Activated CD4-positive, CD25-positive, alpha-beta regulatory T cell treated with anti-CD3 and anti-CD28 coated beads, Interleukin-2, amount 50 U/mL, for 16 hours (primary cell): ENCODE results near the gene ZNF688.
"Not testable (repeated sequence)": the region's sequence is repeated elsewhere in the genome, so short reads cannot be mapped to it uniquely, and the experiment has no call there.

ENCODE experiments used
- DNase-seq: peaks from one replicate; pipeline ENCODE4 v3.0.0-alpha.2; 2020; ENCODE audit warnings: low read depth, low spot score

ZNF688 gene

DNA sequence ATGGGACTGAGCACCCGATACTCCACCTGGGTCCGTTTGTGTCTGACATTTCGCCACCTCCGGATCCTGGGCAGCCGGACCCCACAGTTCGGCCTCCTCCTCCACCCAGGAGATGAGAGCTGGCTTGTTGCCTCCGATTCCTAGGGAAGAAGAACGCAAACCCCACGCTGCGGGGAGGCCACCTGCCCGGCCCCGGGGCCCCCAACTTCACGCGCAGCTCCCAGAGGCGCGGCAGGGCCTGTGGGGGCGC is 13.9 kb downstream of the ZNF688 start:
- no peak for DNase-seq

GRCh38 chr16:30556125-30556473 is 15.4 kb downstream of the ZNF688 start:
- DNase-seq = no peak

GRCh38 chr16:30555315-30556124 is 16.0 kb downstream of the ZNF688 start:
- no peak for DNase-seq

GRCh38 chr16:30554557-30555314 is 16.8 kb downstream of the ZNF688 start:
- DNase-seq = no peak

DNA sequence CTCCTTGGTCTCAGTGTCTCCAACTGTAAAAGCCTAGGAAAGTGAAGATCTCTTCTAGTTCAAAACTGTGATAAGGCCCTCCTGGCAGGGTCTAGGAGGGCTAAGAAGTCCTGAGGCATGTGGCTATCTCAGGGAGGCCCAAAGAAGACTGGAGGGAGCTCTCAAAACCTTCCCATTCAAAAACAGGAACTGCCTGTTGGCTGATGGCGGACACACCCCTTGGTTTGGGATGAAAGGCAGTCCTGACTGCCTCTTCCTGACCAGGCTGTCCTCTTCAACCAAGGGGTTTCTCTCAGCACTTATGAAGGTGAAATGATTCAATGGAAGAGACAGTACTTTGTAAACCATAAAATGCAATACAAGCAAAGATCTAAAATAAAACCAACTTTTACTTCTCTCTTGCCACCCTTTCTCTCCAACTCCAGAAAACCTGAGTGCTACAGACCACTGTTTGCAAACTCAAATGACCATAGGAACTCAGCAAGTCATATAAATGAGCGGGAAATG is 18.1 kb downstream of the ZNF688 start:
- no peak for DNase-seq

DNA sequence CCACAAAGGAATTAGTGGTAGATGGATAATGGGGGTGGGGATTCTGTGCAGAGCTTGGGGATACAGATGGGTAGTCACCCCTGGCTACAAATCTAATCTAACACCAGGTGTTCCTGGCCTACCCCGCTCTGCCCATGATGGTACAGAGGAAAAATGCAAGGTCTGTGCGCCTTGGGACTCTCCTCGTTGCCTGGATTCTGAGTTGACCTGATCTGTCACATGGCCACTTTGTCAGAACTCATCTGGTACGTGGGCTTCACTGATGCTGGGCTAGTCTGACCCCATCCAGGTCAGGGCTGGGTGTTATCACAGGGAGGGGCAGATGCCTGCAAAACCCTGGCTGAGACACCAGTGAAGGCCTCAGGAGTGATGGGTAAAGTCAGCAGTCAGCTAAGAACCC is 18.6 kb downstream of the ZNF688 start:
- no peak for DNase-seq

DNA sequence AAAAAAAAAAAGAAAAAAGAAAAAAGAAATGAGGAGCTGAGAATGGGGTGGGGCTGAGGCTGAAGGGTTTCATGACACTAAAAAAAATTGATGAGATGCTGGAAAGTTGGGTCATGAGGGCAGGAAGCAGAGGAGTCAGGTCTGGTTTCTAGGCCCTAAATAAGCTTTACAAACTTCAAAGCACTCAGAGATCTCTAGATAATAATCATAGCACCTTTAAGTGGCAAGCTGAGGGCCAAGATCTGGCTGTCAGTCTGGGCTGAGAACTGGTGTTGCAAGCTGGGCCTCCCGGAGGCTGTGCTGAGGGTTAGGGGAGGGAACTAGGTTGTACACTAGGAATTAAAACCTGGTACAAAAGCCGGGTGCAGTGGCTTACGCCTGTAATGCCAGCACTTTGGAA is 19.7 kb downstream of the ZNF688 start:
- DNase-seq = peak; percentile 33

GRCh38 chr16:30548416-30549253 is 22.9 kb downstream of the ZNF688 start:
- no peak for DNase-seq

- no peak for DNase-seq
Observed at GRCh38 chr16:30546115-30546514, 25.4 kb downstream of the ZNF688 start.

- DNase-seq = no peak
Observed at GRCh38 chr16:30543067-30543466, 28.4 kb downstream of the ZNF688 start.

DNA sequence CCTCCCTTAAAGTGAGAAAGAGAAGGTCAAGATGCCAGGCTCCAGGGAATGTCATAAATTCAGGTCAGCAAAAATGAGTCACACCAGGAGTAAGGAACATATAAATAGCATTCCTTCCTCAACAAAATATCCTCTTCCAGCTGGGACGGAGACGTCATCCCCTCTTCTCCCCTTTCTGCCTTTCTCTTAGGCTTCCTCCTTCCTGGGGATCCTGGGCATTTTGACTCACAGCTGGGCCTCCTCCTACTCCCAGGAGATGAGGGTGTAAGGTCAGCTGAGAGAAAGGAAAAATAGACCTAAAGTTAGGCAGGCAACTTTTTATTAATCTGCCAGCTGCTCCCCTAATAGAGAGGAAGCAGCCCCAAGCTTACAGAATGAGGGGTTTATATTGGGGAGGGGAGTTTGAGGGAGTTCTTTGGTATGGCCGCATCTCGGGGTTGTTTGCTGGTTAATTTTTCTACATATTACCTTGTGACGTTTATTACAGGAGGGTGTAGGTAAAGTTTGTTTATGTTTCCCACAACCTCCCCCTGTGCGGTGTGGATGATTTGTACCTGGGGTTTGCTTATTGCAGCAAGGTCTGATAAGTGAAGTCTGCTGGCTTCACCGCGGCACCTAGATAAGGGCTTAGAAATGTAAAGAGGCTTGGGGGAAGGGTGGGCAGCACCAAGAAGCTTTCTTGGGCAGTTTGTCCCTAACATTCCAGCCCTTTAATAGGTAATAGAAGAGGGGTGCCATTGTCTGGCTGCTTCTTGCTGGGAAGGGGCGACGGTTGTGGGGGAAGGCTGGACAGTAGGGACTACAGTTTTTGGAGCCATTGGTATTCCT is 29.8 kb downstream of the ZNF688 start:
- DNase-seq = no peak

DNA sequence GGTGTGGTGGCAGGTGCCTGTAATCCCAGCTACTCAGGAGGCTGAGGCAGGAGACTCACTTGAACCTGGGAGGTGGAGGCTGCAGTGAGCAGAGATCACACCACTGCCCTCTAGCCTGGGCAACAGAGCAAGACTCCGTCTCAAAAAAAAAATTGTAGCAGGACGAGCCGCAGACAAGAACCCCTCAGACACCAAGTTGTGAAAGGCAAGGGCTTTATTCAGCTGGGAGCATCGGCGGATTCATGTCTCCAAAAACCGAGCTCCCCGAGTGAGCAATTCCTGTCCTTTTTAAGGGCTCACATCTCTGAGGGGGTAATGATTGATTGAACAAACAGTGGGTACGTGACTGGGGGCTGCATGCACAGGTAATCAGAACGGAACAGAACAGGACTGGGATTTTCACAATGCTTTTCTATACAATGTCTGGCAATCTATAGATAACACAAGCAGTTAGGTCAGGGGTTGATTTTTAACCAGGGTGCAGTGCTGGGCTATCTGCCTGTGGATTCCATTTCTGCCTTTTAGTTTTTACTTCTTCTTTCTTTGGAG is 30.5 kb downstream of the ZNF688 start:
- DNase-seq = not testable (repeated sequence)

DNA sequence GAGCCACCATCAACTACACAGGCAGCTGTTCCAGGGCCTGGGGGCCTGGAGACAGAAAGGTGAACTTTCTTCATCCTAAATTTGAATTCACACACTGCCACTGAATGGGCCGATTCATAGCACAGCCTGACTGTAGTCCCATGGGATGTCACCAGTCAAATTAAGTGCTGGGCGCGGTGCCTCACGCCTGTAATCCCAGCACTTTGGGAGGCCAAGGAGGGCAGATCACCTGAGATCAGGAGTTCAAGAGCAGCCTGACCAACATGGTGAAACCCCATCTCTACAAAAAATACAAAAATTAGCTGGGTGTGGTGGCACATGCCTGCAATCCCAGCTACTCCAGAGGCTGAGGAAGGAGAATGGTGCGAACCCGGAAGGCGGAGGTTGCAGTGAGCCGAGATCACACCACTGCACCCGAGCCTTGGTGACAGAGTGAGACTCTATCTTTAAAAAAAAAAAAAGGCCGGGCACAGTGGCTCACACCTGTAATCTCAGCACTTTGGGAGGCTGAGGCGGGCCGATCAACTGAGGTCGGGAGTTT is 31.5 kb downstream of the ZNF688 start:
- DNase-seq = not testable (repeated sequence)

DNA sequence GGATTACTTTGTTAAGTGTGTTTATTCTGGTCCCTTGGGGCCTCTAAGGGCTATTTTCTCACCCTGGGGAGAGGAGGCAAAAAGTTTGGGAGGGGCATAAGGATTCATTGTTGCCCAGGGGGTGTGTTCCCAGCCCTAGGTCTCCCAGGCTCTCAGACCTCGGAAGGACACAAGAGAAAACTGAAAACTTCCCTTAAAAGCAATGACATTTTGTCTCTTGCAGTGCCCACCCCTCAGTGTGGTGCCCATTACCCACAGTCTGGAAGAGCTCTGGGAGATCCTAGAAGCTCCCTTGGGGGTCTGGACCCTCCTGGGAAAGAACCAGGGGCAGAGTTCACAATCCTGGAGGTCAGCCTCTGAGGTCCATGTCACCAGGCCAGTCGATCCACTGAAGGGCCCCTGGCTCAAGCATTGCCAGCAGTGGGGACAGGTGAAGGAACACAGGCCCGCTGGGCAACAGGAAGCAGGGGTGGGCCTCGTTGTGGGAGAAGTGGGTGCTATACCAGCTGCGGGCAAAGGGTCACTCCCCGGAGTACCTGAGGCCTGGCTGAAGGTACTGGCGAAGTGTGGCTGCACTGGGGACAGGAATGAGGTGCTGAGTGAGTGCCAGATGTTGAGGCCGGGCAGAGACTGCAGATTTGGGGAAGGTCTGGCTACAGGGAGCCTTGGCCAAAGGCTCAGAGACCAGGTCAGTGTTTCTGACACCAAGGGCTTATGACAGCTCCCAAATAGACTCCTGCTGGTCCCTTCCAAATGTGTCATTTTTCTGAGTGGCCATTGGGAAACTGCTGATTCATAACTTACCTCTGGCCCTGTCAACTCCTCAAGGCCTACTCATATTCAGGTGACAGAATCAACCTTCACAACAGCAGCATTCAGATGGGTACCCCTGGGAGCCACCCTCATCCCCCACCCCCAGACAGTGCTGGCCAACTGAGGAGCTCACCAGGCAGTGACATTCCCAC is 32.2 kb downstream of the ZNF688 start:
- DNase-seq = no peak

- DNase-seq = not testable (repeated sequence)
Observed at GRCh38 chr16:30536391-30537024, 35.0 kb downstream of the ZNF688 start.

DNA sequence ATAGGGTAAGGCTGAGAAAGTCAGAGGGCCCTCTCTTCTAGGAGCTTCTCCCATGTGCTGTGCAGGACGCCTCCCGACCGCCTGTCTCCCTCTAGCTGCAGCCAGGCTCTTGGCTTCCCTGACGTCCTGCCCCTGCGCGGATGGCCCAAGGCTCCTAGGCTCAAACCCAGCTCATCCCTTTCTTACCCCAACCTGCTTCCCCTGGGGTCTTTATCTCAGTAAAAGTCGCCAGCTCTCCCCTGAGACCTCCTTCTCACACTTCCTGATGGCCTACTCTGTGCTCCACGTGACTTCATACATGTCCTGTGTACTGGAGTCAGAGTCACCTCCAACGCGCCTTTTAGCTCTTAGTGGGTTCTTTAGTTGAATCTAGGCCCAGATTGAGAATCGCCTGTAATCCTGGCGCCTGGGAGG is 35.7 kb downstream of the ZNF688 start:
- DNase-seq = no peak

DNA sequence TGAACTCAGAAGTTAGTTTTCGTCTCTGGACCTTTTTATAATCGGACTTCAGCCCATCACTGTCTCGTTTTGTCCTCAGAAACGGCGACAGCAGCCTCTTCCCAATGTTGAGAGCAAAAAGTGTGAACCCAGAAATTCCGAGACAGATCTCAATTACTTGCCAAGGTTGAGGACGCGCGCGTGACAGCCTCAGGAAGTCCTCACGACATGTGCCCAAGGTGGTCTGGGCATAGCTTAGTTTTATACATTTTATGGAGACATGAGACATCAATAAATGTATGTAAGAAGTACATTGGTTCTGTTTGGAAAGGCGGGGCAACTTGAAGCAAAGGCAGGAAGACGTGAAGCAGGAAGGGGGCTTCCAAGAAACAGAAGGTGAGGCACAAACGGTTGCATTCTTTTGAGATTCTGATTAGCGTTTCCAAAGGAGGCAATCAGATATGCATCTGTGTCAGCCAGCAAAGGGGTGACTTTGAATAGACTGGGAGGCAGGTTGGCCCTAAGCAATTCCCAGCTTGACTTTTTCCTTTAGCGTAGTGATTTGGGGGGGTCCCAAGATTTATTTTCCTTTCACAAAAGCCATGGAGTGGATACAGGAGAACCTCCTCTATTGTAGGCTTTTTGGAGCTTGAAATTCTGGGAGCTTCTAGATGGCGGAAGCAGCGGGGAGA is 36.3 kb downstream of the ZNF688 start:
- DNase-seq = no peak

- peak; percentile 82 for DNase-seq
Observed at GRCh38 chr16:30534368-30535105, 37.0 kb downstream of the ZNF688 start, which contains the start of gene ZNF747. Gene ZNF747 (minus strand): TSS chr16:30534858. CDS start chr16:30534679, 179 bp downstream.
